Lower leg skin (tissue), 4 donors: ENCODE results near the gene ATOH1. TPM values are rescaled to one million over a fixed set of nuclear protein-coding genes. Genes with fewer than 3 reads are reported as not detected.

Experiments
- DNase-seq, 2 donors: peaks; one replicate each; pipeline ENCODE4 v3.0.0-alpha.2; 2019; ENCODE audit warnings: low spot score in 2 of 2
- H3K4me3 ChIP-seq: fragments of 200-600 bp; sonication (generic); 2 replicates; pipeline ENCODE4 v1.5.1; 2017; ENCODE audit warnings: mild to moderate bottlenecking, low read depth; ENCODE audit not compliant: poor library complexity, severe bottlenecking
- POLR2A ChIP-seq, 2 donors: fragments of 450-650 bp; IDR thresholded peaks; one replicate each; pipeline ENCODE4 v1.6.1; 2016 to 2017; ENCODE audit warnings: antibody characterized with exemption in 2 of 2, mild to moderate bottlenecking in 1 of 2, moderate library complexity in 1 of 2
- WGBS, 2 donors: methylation state at CpG; one replicate each; pipeline ENCODE4 v1.1.5; 2018; 5-methylcytosine and 5-hydroxymethylcytosine counted together
- intact Hi-C: fragments of 100-400 bp; cut with DNase I; formaldehyde crosslinking; loops from one replicate; pipeline ENCODE4 v1.15.0; 2023; ENCODE audit warnings: low total_unique reads
- total RNA-seq, 4 donors: library from RNA; depleted of rRNA; stranded (reverse); fragments of >200 nt; gene quantifications; one replicate each; pipeline ENCODE4 v1.1.0, GENCODE V29; 2016
- TF ChIP-seq, protein P1 (sequence below), 3 donors: fragments of 450-650 bp; IDR thresholded peaks; one replicate each; pipeline ENCODE4 v1.5.1; 2016; ENCODE audit warnings: antibody characterized with exemption in 3 of 3, mild to moderate bottlenecking in 3 of 3, moderate library complexity in 2 of 3

The ATOH1 gene
- total RNA-seq, 4 donors from 2014 or later = not detected

DNA sequence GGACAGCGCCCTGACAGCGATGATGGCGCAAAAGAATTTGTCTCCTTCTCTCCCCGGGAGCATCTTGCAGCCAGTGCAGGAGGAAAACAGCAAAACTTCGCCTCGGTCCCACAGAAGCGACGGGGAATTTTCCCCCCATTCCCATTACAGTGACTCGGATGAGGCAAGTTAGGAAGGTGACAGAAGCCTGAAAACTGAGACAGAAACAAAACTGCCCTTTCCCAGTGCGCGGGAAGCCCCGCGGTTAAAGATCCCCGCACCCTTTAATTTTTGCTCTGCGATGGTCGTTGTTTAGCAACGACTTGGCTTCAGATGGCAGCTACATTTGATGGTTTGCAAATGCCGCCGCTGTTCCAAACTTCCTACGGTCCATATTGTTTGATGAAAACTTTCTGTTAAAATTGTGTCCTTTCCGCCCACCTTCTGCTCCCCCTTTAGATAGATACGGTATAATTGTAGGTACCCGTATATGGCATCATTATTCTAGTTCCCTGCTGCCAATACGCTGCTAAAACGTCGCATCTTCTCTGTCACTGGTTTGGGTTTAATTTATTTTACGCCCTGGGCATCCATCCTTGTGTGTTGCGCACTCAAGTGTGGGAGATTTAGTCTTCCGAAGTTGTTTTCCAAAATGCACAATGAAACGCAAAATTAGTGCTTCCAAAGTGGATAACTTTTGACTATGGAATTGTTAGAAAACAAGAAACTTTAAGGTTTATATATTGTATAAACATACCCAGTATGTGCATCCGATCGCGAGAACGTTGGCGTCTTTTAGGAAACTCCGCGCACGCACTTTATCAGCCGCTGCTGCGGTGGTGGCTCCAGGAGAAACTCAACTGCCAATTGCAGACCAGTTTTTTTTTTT is 1.5 kb downstream of the ATOH1 start:
- DNase-seq = no peak
- TF ChIP-seq POLR2A (IDR thresholded peaks at IDR 0.05) = no peak
- TF ChIP-seq, protein P1, sequence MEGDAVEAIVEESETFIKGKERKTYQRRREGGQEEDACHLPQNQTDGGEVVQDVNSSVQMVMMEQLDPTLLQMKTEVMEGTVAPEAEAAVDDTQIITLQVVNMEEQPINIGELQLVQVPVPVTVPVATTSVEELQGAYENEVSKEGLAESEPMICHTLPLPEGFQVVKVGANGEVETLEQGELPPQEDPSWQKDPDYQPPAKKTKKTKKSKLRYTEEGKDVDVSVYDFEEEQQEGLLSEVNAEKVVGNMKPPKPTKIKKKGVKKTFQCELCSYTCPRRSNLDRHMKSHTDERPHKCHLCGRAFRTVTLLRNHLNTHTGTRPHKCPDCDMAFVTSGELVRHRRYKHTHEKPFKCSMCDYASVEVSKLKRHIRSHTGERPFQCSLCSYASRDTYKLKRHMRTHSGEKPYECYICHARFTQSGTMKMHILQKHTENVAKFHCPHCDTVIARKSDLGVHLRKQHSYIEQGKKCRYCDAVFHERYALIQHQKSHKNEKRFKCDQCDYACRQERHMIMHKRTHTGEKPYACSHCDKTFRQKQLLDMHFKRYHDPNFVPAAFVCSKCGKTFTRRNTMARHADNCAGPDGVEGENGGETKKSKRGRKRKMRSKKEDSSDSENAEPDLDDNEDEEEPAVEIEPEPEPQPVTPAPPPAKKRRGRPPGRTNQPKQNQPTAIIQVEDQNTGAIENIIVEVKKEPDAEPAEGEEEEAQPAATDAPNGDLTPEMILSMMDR (IDR thresholded peaks at IDR 0.05) = no peak
- WGBS, 2 donors = 14 to 18% methylated on average over 38 to 40 of the region's 40 CpGs
- no peak overlapping the region for H3K4me3 ChIP-seq
- intact Hi-C loops = no loop called here

- no peak for DNase-seq
- WGBS, 2 donors = 11% methylated on average over 25 of the region's 25 CpGs
- intact Hi-C loops = no loop called here
- TF ChIP-seq, protein P1 (IDR thresholded peaks at IDR 0.05) = no peak
- no peak for TF ChIP-seq POLR2A (IDR thresholded peaks at IDR 0.05)
- H3K4me3 ChIP-seq = no peak overlapping the region
Observed at GRCh38 chr4:93831716-93832496, 3.4 kb downstream of the ATOH1 start.

- intact Hi-C loops = no loop called here
- TF ChIP-seq POLR2A (IDR thresholded peaks at IDR 0.05) = no peak
- TF ChIP-seq, protein P1 (IDR thresholded peaks at IDR 0.05) = no peak
Observed at GRCh38 chr4:93834249-93835066, 5.9 kb downstream of the ATOH1 start.

DNA sequence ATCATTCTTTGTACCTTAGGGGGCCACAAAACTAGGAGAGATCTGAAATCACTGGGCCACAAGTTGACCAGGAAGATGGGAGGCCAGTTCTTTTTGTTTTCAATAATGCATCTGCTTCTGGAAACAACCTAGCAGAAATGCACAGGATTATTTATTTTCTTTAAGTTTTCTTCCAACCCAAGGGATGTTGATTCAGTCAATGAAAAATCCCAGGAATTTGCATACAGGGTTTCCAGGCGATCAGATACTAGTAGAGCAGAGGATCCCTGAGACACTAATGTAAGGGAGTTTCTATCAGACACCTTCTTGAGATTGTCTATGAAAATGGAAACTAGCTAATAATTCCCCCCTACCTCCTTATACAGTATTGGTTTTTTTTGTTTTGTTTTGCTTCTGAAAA is 7.4 kb downstream of the ATOH1 start:
- WGBS, 2 donors = 90 to 91% methylated on average over 1 of the region's 1 CpG
- intact Hi-C loops = no loop called here
- no peak overlapping the region for H3K4me3 ChIP-seq
- no peak for TF ChIP-seq POLR2A (IDR thresholded peaks at IDR 0.05)
- TF ChIP-seq, protein P1 (IDR thresholded peaks at IDR 0.05) = no peak
- no peak for DNase-seq

More at GRCh38 chr4:93834249-93835066, 5.9 kb downstream of the ATOH1 start:
- 22 to 24% methylated on average over 38 to 42 of the region's 42 CpGs for WGBS, 2 donors
- no peak overlapping the region for H3K4me3 ChIP-seq
- DNase-seq = no peak

DNA sequence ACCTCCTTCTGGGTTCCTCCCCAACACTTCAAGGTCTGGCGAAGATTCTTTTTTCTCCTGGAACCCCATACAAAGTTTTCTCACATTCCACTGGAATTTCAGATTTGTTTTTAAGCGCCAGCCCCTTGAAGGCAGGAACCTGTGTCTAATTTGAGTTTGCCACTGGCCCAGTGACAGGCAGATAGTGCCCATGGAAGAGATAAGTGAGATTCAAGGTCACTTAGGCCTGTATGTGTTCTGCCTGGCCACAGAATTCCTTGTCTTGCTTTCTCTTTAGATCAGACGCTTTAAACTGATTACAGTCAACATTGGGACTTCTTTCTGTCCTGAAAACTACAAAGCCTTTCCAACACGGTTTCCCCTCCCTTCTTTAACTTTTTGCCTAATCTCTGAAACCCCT is 11.2 kb downstream of the ATOH1 start:
- TF ChIP-seq, protein P1 (IDR thresholded peaks at IDR 0.05) = no peak
- no peak for TF ChIP-seq POLR2A (IDR thresholded peaks at IDR 0.05)
- no peak overlapping the region for H3K4me3 ChIP-seq
- no peak for DNase-seq
- 73 to 79% methylated on average over 4 of the region's 4 CpGs for WGBS, 2 donors
- intact Hi-C loops = no loop called here
